Epithelial cell of proximal tubule (primary cell): Measurements from ENCODE around the gene GALNT18. TPM values are rescaled to one million over a fixed set of nuclear protein-coding genes. Genes with fewer than 3 reads are reported as not detected.

ENCODE experiments used
- DNase-seq: peaks from one replicate; pipeline ENCODE4 v3.0.0-alpha.2; 2011; ENCODE audit warnings: low read depth
- H3K4me3 ChIP-seq: 2 replicates; pipeline ENCODE4 v1.5.1; 2011; ENCODE audit warnings: low read depth, mild to moderate bottlenecking, low read length
- CTCF ChIP-seq: conservative IDR thresholded peaks from 2 replicates; pipeline ENCODE4 v1.5.1; 2012; ENCODE audit warnings: low read depth, mild to moderate bottlenecking, low read length
- total RNA-seq: library from RNA; depleted of rRNA; stranded (reverse); fragments of >200 nt; gene quantifications from 2 replicates; pipeline ENCODE4 v1.2.3, GENCODE V29; 2015

GALNT18 gene
- total RNA-seq, 1 donor from 2014 or later, result 7.8 TPM

DNA sequence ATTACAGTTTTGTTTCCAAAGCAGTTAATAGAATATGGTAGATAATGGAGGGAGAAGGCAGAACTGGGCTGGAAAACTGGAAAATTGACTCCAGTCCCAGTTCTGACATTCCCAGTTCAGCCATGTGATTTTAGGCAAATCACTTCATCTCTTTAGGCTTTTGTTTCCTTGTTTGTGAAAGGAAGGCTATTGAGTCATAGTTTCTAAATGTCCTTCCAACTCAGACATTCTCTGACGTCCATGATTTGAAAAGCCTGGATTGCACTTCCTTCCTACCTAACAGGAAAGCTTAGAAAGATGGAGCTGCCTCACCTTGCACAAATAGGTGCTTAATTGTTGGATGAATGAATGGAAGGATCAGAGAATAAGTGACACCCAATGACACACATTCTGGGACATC, 19.8 kb upstream of the GALNT18 start:
- no peak overlapping the region for H3K4me3 ChIP-seq
- DNase-seq, result no peak
- no peak for TF ChIP-seq CTCF

DNA sequence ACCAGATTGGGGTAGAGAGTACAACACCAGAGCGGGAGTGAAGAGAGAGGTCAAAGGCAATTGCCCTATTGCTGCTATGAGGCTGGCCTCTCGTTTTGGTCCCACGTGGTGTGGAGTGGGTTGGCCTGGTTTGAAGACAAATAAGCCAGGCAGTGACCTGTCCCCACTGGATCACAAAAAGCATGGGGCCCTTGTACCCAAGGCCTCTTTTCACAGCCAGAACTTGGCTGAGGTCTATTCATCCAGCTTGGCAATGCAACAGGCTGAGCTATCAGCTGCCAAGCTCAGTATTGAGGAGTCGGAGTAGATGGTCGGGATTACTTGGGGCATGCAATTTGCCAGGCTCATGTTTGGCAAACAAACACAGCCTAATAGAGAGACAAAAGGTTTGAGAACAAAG, 19.2 kb upstream of the GALNT18 start:
- TF ChIP-seq CTCF, result no peak
- no peak overlapping the region for H3K4me3 ChIP-seq

GRCh38 chr11:11640152-11640551, 18.3 kb upstream of the GALNT18 start:
- DNase-seq, result no peak
- no peak for TF ChIP-seq CTCF

More for the DNA sequence above, 19.2 kb upstream of the GALNT18 start:
- DNase-seq, result no peak

GRCh38 chr11:11636671-11637070, 14.9 kb upstream of the GALNT18 start:
- TF ChIP-seq CTCF, result no peak
- no peak overlapping the region for H3K4me3 ChIP-seq
- DNase-seq, result no peak

More at GRCh38 chr11:11640152-11640551, 18.3 kb upstream of the GALNT18 start:
- no peak overlapping the region for H3K4me3 ChIP-seq

DNA sequence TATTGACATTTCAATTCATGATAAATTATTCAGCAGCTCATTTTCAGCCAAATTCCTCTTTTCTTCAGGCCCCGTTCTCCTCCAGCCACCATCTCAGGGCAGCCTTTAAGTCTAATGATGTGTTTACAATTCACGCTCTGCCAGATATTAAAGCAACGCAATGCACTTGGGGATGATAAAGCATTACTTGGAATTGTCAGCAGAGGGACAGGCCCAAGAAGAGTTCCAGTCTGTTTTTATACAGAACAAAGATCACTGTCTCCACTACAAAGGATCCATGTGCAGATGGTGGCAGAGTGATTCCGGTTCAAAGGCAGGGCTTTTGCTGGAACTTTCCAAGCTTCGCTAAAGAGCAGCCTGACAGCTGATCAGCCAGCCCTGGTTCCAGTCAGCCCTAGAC, 13.6 kb upstream of the GALNT18 start:
- TF ChIP-seq CTCF, result peak; percentile 15
- H3K4me3 ChIP-seq, result no peak overlapping the region
- no peak for DNase-seq

DNA sequence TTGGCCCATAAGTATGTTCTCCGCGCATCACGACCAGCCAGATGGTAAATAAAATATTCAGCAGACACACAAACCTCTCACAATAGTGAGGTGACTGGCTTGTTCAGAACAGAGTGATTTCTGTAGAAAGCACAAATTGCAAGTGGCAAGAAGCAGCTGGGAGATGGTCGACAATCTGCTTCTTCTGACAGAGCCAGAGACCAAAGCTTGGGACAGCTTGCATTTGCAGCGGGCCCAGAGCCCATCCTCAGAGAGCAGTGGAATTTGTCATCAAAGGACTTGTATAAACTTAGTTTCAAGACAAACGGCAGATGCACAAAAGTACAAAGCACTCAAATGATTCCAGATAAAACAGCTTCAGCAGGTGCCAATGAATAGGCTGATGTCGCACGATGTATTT, 7.6 kb upstream of the GALNT18 start:
- no peak for TF ChIP-seq CTCF
- DNase-seq, result no peak
- H3K4me3 ChIP-seq, result no peak overlapping the region

DNA sequence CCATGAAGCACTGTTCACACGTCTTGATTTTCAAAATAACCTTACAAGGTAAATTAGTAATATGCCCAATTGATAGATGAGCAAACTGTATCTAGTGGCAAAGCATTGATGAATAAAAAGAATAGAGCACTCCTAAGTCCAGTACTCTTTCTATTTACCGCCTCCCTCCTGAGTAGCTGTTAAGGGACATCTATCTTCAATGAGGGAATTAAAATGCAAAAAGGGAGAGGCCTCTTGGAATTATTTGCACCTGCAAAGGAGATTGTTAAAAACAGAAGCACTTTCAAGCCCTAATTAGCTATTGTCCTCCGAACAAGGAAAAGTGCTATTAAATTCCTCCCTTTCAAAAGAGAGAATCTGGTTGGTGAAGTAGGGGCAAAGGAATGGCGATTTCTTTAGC, 6.8 kb upstream of the GALNT18 start:
- TF ChIP-seq CTCF, result no peak
- DNase-seq, result no peak
- no peak overlapping the region for H3K4me3 ChIP-seq
